Measurements from ENCODE around the gene GPI.

Gene GPI

DNA sequence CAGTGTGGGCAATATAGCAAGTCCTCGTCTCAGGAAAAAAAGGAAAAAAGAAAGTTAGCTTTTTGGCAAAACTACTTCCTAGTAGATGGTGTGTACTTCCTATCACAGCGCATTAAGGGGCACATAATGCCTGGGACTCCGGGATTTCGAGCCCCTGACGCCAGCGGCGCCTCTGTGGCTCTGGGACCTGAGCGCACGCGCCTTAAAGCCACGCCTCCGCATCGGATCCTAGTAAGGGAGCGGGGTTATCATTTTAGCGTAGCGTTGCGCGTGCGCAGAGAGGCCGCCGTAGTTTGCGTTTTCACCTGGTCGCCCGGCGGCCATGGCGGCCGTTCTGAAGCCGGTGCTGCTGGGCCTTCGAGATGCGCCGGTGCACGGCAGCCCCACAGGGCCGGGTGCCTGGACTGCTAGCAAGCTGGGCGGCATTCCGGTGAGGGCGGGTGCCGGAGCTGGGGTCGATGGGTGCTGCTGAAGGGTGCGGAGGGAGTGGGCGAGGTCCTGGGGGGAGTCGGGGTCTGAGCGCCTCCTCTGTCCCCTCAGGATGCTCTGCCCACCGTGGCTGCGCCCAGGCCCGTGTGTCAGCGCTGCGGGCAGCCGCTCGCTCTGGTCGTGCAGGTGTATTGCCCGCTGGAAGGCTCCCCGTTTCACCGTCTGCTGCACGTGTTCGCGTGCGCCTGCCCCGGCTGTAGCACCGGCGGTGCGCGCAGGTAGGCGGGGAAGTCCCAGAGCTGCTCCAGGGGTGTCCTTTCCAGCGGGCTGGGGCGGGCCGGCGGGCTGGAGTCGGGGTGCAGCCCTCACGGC, 39.3 kb downstream of the GPI start, which contains the start of gene PDCD2L:
Gene PDCD2L, plus strand, starts transcription at position 291 of the 801 bp plus-strand sequence. Its CDS starts 32 bp downstream, at position 323.
- DNase-seq (ENCODE audit: low spot score), result peak; percentile 96

DNA sequence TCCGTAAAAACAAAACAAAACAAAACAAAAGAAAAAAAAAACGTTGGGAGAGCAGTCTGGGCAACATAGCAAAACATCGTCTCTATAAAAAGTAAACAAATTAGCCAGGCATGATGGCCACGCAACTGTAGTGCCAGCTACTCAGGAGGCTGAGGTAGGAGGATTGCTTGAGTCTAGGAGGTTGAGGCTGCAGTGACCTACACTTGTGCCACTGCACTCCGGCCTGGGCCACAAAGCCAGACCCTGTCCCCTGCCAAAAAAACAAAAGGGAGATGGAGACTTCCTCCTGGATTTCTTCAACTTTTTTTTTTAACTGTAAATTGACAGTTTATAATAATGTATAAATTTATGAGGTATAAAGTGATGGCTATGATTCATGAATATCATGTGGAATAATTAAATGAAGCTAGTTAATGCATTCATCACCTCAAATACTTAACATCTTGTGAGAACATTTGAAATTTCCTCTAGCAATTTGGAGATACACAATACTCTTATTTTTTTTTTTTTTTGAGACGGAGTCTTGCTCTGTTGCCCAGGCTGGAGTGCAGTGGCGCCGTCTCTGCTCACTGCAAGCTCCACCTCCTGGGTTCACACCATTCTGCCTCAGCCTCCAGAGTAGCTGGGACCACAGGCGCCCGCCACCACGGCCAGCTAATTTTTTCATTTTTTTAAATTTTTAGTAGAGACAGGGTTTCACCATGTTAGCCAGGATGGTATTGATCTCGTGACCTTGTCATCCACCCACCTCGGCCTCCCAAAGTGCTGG, 41.1 kb downstream of the GPI start:
- no peak for DNase-seq (ENCODE audit: low spot score)

DNA sequence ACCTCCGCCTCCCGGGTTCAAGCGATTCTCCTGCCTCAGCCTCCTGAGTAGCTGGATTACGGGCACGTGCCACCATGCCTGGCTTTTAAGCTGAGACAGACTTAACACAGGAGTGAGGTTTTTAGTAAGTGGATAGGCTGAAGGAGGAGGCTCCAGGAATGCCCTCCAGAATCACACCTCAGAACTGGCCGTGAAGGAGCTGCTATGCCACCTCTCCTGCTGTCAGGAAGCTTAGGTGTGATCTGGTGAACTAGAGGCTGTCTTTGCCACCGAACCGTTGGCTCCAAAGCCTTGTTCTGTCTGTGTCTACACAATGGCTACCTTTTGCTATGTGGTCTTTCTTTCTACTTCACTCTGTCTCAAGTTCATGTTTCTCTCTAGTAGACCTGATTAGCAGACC, 43.4 kb downstream of the GPI start:
- DNase-seq (ENCODE audit: low spot score), result no peak

DNA sequence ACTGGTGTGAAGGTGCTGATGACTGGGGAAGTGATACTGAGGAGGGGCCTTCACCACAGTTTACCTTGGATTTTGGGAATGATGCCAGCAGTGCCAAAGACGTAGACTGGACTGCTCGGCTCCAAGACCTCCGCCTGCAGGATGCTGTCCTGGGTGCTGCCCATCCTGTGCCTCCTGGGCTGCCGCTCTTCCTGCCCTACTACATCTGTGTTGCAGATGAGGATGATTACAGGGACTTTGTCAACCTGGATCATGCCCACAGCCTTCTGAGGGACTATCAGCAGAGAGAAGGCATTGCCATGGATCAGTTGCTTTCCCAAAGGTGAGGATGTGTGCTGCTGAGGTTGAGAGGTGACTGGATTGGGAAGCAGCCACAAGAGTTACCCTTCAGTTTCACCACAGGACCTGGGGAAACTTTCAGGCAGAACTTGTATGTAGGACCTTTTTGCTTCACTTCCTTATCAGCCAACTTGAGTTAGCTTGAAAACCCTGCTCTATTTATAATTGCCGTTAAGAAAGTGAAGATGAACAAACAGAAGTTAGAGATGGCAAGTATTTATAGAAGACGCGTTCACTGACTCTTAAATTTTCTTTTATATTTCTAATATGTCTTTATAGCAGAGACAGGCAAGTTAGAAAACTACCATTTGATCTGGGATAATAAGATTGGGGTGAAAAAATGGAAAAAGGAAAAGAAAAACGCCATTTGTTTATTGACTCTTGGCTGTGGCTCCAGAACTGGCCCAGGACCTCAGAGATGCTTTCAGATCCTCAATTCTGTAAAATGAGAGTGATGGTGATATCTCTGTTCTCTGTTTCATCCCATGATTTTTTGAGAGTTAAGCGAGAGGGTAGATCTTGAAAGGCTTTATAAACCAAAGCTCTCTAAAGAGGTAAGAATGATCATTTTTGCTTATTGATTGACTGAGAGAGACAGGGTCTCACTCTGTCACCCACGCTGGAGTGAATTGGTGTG, 44.5 kb downstream of the GPI start:
- no peak for DNase-seq (ENCODE audit: low spot score)

DNA sequence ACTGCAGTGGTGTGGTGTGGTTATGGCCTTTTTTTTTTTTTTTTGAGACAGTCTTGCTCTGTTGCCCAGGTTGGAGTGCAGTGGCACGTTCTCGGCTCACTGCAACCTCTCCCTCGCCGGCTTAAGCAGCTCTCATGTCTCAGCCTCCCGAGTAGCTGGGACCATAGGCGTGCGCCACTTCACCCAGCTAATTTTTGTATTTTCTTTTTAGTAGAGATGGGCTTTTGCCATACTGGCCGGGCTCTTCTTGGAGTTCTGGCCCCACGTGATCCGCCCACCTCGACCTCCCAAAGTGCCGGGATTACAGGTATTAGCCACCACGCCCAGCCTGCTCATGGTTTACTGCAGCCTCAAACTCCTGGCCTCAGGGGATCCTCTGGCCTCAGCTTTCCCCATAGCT, 46.2 kb downstream of the GPI start:
- DNase-seq (ENCODE audit: low spot score), result no peak

DNA sequence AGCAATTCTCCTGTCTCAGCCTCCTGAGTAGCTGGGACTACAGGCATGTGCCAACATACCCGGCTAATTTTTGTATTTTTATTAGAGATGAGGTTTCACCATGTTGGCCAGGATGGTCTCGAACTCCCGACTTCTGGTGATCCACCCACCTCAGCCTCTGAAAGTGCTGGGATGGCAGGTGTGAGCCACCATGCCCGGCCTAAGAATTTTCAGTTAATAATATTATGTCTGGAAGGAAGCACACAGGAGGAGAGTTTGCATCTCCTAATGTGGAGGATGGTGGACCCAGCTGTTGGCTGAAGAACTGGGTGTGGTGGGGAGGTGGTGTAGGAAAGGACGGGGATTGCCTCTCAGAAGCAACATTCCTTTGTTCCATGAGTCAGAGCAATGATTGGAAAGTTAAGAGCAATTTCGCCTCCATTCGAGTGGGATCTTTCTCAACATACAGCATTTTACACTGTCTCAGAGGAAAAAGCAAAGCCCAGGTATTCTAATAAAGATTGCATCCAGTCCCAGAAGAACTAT, 51.1 kb downstream of the GPI start:
- no peak for DNase-seq (ENCODE audit: low spot score)

DNA sequence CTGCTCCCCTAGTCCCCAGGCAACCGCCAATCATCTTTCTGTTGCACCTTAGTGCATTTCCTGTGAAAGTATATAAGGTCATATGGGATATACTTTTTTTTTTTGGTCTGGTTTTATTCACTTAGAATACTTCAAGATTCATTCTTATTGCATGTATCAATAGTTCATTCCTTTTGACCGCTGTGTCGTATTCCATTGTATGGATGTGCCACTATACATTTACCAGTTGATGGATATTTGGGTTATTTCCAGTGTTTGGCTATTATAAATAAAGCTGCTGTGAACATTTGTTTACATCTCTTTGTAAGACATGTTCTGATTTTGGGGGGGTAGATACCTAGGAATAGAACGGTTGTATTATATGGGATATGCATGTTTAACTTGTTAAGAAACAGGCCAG, 53.3 kb downstream of the GPI start:
- no peak for DNase-seq (ENCODE audit: low spot score)

DNA sequence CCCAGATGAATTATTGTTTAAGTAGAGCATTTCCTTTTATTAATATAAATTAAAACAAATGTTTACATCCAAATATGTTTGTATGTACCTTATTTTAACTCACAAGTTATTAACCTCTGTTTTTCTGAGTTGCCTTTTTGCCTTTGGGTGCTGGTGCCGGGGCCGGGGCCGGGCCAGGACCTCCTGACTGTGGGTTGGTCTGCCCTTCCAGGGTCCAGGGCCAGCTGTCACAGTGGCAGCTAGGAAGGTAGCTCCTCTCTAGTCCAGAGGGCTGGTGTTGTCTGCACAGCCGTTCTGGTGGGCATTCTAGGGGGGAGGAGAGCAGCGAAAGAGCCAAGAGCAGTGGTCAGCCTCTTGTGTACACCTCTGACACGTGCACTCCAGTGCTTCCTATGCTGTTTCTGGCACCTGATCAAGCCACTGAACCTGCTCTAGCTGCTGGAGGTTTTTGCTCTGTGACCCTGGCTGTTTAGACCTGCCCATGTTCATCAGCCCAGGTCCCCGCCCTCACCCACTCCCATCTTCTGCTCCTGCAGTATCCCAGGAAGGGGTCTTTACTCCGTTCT, 61.2 kb downstream of the GPI start:
- DNase-seq (ENCODE audit: low spot score), result no peak

DNA sequence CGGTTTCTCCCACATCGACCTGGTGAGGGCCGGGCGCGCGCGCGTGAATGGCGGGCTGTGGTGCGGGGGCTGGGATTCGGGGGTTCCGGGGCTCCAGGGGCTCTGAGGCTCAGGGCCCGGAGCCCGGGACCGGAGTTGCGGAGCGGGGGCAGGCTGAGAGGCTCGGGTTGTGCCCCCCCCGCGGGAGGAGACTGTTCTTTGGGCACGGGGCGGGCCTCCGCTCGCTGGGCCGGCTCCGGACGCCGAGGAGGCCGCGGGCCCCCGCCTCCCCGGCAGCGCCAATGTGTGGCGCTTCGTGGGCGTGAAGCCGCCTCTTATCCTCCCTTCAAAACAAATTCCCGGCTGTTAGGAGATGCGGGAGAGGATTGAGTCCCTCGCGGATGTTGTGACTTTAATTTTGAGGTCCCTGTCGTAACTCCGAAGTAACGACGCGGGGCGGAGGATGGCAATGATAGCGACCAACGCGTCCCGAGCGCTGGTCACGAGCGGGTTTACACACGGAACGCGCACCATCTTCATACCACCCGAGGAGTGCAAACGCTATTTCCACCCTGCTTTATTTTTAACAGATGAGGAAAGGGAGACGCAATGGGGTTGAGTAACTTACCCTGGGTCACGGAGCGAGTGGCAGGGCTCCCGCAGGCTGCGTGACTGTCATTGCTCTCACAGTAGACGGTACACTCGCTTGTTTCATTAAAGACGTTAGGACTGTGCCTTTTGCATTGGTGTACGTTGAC, 63.7 kb downstream of the GPI start:
- DNase-seq (ENCODE audit: low spot score), result peak; percentile 53

DNA sequence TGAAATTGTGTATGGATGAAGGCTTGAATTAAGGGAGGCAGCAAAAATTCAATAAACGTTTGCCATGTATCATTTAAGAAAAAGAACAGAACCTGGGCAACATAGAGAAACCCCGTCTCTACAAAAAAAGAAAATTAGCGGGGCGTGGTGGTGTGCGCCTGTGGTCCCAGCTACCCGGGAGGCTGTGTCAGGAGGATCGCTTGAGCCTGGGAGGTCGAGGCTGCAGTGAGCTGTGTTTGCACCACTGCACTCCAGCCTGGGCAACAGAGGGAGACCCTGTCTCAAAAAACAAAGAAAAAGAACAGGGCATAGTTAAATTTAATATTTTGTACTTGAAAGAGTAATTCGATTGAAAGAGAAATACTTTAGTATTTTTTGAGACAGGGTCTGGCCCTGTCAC, 64.6 kb downstream of the GPI start:
- DNase-seq (ENCODE audit: low spot score), result no peak

DNA sequence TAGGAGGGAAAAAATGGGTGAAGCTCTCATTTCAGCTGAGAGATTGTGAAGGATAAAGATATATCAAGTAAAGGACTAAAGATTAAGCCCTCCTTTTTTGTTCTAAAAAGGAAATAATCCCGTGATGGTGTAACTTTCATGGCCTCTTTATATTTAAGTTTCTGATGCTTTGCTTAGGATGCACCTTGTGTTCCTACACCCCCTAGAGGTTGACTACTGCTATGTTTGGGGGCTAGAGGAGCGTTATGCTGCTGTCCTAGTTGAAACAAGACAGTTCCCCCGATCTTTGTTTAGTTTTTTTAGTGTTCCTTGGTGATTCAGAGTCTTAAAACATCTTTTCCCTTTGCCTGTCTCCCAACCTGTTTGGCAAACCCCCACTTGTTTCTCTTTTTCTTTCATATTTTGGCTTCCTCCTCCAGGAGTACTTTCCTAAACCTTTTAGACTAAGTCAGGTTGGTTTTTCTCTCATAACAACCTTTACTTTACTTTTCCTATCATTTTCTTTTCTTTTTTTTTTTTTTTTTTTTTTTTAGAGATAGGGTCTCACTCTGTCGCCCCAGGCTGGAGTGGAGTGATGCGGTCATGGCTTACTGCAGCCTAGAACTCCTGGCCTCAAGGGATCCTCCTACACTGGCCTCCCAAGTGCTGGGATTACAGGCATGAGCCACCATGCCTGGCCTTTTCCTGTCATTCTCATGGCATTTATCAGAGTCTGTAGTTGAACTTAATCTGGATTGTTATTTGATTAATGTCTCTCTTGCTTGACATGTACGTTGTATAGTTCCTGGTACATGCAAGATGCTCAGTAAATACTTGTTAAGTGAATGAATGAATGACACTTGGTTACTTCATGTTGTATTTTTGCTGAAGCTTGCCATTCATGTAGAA, 66.0 kb downstream of the GPI start:
- DNase-seq (ENCODE audit: low spot score), result peak; percentile 82

DNA sequence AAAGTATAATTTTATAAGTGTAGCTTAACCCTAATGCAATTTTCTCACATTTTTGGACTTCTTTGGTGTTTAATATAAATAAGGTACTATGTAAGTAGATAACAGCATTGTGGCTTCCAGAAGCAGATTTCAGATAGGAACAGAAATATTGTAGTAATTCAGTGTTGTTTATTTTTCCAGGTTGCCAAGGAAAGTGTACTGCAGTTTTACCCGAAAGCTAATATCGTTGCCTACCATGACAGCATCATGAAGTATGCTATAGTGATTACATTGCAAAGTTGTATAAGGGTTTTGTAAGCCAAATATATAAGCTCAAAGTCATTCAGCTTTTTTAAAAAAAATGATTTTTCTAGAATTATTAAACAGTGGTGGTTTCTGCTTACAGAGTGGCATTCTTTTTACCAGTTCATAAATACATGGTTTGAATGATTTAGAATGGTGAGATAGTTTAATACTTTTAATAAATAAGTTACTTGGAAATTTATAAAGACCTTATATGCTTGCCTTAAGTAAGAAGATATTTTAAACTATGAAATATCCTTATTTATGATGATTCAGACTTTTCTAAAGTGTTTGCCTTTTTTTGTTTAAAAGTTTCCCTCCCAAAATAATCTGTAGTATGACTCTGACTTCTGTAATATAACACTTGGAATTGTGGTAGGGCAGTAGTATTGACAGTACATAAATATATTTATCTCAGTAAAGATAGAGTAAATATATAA, 66.8 kb downstream of the GPI start:
- DNase-seq (ENCODE audit: low spot score), result peak; percentile 45

DNA sequence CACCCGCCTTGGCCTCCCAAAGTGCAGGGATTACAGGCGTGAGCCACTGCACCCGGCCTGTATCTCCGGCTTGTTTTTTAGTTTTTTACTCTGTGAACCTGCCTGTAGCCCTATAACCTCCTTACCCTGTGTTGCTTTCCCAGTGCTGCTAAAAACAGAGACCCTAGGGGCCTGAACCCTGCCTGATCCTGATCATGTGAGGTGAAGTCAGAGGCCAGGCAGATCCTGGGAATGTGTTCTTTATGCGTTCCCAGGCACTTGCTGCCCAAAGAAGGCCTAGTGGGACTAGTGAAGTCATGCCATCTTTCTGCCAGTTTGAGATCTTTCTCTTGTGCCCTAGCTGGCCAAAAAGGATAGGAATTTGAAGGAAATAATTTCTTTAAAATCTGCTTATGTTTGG, 67.8 kb downstream of the GPI start:
- peak; percentile 35 for DNase-seq (ENCODE audit: low spot score)

DNA sequence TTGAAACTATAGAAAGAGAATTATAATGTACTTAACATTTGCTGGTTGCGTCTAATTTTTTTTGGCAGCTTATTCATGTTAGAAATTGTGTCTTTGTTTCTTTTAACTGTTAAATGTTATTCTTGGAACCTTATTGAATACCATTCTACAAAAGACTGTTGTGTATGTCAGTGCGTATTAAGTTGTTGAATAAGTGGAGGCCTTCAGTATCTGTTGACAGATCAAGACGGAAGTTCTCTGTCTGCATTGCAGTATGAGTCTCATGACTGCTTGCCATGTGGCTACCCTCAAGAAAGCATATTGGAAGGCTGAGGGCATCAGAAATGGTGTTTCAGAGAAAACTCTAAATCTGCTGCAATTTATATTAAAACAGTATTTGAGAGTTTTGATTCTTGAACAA, 71.7 kb downstream of the GPI start:
- no peak for DNase-seq (ENCODE audit: low spot score)

DNA sequence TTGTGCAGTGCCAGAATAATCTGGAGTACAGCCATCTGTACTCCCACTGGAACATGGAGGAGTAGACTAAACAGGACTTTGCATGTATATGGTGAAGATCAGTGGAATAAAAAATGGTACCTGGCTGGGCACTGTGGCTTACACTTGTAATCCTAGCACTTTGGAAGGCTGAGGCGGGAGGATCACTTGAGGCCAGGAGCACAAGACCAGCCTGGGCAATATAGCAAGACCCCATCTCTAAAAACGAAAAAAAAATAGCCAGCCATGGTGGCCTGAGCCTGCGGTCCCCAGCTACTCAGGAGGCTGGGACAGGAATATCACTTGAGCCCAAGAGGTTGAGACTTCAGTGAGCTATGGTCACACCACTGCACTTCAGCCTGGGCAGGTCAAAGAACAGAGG, 83.2 kb downstream of the GPI start:
- DNase-seq (ENCODE audit: low spot score), result no peak

Data from hepatic stellate cell (primary cell).